Hippocampal formation (tissue), 2 donors: ENCODE measurements around the gene ZNF280D.
"Not testable (repeated sequence)": the region's sequence is repeated elsewhere in the genome, so short reads cannot be mapped to it uniquely, and the experiment has no call there.

Experiments used
- DNase-seq, 2 donors: peaks; one replicate each; lab custom pipeline; 2025; lab: John Stamatoyannopoulos, UW

Gene ZNF280D

GRCh38 chr15:56715220-56715619 lies 18.1 kb downstream of the ZNF280D start:
- no peak for DNase-seq

- not testable (repeated sequence) for DNase-seq
Observed at GRCh38 chr15:56709502-56709901, 23.8 kb downstream of the ZNF280D start.

GRCh38 chr15:56699743-56700142 lies 33.6 kb downstream of the ZNF280D start:
- DNase-seq, result no peak

- no peak for DNase-seq
Observed at GRCh38 chr15:56698270-56698669, 35.0 kb downstream of the ZNF280D start.

- DNase-seq, result no peak
Observed at GRCh38 chr15:56693761-56694160, 39.5 kb downstream of the ZNF280D start.

- no peak for DNase-seq
Observed at GRCh38 chr15:56690733-56691132, 42.6 kb downstream of the ZNF280D start.

- DNase-seq, result no peak
Observed at GRCh38 chr15:56683908-56684307, 49.4 kb downstream of the ZNF280D start.

GRCh38 chr15:56681113-56681512 lies 52.2 kb downstream of the ZNF280D start:
- no peak for DNase-seq

- DNase-seq, result no peak
Observed at GRCh38 chr15:56679225-56679624, 54.1 kb downstream of the ZNF280D start.

GRCh38 chr15:56678571-56678970 lies 54.7 kb downstream of the ZNF280D start:
- DNase-seq, result no peak

GRCh38 chr15:56677271-56677670 lies 56.0 kb downstream of the ZNF280D start:
- no peak for DNase-seq

GRCh38 chr15:56675930-56676329 lies 57.4 kb downstream of the ZNF280D start:
- no peak for DNase-seq

- DNase-seq, result no peak
Observed at GRCh38 chr15:56674857-56675256, 58.5 kb downstream of the ZNF280D start.

GRCh38 chr15:56672721-56673120 lies 60.6 kb downstream of the ZNF280D start:
- DNase-seq, result no peak

- DNase-seq, result no peak
Observed at GRCh38 chr15:56667517-56667916, 65.8 kb downstream of the ZNF280D start.

GRCh38 chr15:56660943-56661342 lies 72.4 kb downstream of the ZNF280D start:
- DNase-seq, result no peak

GRCh38 chr15:56659197-56659596 lies 74.1 kb downstream of the ZNF280D start:
- no peak for DNase-seq

- DNase-seq, result no peak
Observed at GRCh38 chr15:56654624-56655023, 78.7 kb downstream of the ZNF280D start.

- DNase-seq, result no peak
Observed at GRCh38 chr15:56654216-56654615, 79.1 kb downstream of the ZNF280D start.

GRCh38 chr15:56653787-56654186 lies 79.5 kb downstream of the ZNF280D start:
- DNase-seq, result no peak

- DNase-seq, result no peak
Observed at GRCh38 chr15:56653107-56653506, 80.2 kb downstream of the ZNF280D start.

GRCh38 chr15:56648311-56648710 lies 85.0 kb downstream of the ZNF280D start:
- no peak for DNase-seq

GRCh38 chr15:56640549-56640948 lies 92.8 kb downstream of the ZNF280D start:
- DNase-seq, result no peak

GRCh38 chr15:56640127-56640526 lies 93.2 kb downstream of the ZNF280D start:
- no peak for DNase-seq

- no peak for DNase-seq
Observed at GRCh38 chr15:56639631-56640030, 93.7 kb downstream of the ZNF280D start.
